Naive thymus-derived CD4-positive, alpha-beta T cell (primary cell): Measurements from ENCODE around the gene PKM. TPM values are rescaled to one million over a fixed set of nuclear protein-coding genes. Genes with fewer than 3 reads are reported as not detected.
A peak's percentile ranks its signal among the peaks of the same experiment; 100 is the strongest.

Experiments used
- ATAC-seq: fragments of 150-1000 bp; cut with Tn5 transposase; 2 replicates; pipeline ENCODE4 v1.10.0; 2021; ENCODE audit warnings: mild to moderate bottlenecking, moderate library complexity
- CTCF ChIA-PET: fragments of 350-600 bp; sonication (Branson Sonifier 250); formaldehyde crosslinking; loops from one replicate; lab custom pipeline; 2021; ENCODE audit warnings: antibody characterized with exemption; lab: Charles Lee
- POLR2A ChIA-PET: fragments of 350-600 bp; sonication (Branson Sonifier 250); formaldehyde crosslinking; loops from one replicate; lab custom pipeline; 2021; ENCODE audit warnings: antibody characterized with exemption, inconsistent platforms; lab: Charles Lee
- DNase-seq, 9 donors: peaks; one replicate each; pipeline versions ENCODE4 v3.0.0 to v3.0.0-alpha.2; 2020 to 2022; ENCODE audit warnings: mixed read lengths in 1 of 9
- H3K27ac ChIP-seq: one replicate; pipeline ENCODE4 v1.7.0; 2013; ENCODE audit warnings: mild to moderate bottlenecking, low read depth, low read length, moderate library complexity
- H3K27me3 ChIP-seq, 2 donors: one replicate each; pipeline ENCODE4 v1.7.0; 2013; ENCODE audit warnings: low read length in 2 of 2, mild to moderate bottlenecking in 2 of 2, moderate library complexity in 2 of 2; ENCODE audit not compliant: control insufficient read depth in 2 of 2, insufficient read depth in 2 of 2
- H3K36me3 ChIP-seq, 3 experiments: 1 replicate in 2 of 3; 2 replicates in 1 of 3; pipeline ENCODE4 v1.7.0; 2013; ENCODE audit warnings: low read length in 3 of 3, mild to moderate bottlenecking in 3 of 3, moderate library complexity in 1 of 3; ENCODE audit not compliant: insufficient read depth in 3 of 3, control insufficient read depth in 2 of 3
- H3K4me1 ChIP-seq, 2 donors: one replicate each; pipeline ENCODE4 v1.7.0; 2013; ENCODE audit warnings: low read length in 2 of 2, mild to moderate bottlenecking in 2 of 2, moderate library complexity in 1 of 2; ENCODE audit not compliant: control insufficient read depth in 2 of 2, insufficient read depth in 2 of 2
- H3K4me3 ChIP-seq: 2 replicates; pipeline ENCODE4 v1.7.0; 2013; ENCODE audit warnings: mild to moderate bottlenecking, low read length
- H3K9me3 ChIP-seq, 3 experiments: 1 replicate in 2 of 3; 2 replicates in 1 of 3; pipeline ENCODE4 v1.7.0; 2013; ENCODE audit warnings: low read length in 3 of 3; ENCODE audit not compliant: control insufficient read depth in 2 of 3
- H3K27ac Mint-ChIP-seq, 9 donors: one replicate each; pipeline ENCODE4 v1.8.0; 2020 to 2022; ENCODE audit warnings: mixed read lengths in 9 of 9, mild to moderate bottlenecking in 8 of 9, moderate library complexity in 5 of 9, inconsistent platforms in 2 of 9
- H3K27me3 Mint-ChIP-seq, 5 donors: one replicate each; pipeline ENCODE4 v1.8.0; 2021 to 2022; ENCODE audit warnings: mixed read lengths in 5 of 5, mild to moderate bottlenecking in 1 of 5
- H3K36me3 Mint-ChIP-seq, 5 donors: one replicate each; pipeline ENCODE4 v1.8.0; 2020 to 2022; ENCODE audit warnings: mixed read lengths in 5 of 5, mild to moderate bottlenecking in 3 of 5, inconsistent platforms in 1 of 5
- H3K4me1 Mint-ChIP-seq, 7 donors: one replicate each; pipeline ENCODE4 v1.8.0; 2020 to 2022; ENCODE audit warnings: mixed read lengths in 7 of 7, mild to moderate bottlenecking in 3 of 7, inconsistent platforms in 1 of 7
- H3K4me3 Mint-ChIP-seq, 10 donors: one replicate each; pipeline ENCODE4 v1.8.0; 2020 to 2022; ENCODE audit warnings: mild to moderate bottlenecking in 10 of 10, mixed read lengths in 10 of 10, moderate library complexity in 6 of 10, inconsistent platforms in 2 of 10
- H3K9me3 Mint-ChIP-seq, 11 donors: one replicate each; pipeline ENCODE4 v1.8.0; 2020 to 2022; ENCODE audit warnings: mixed read lengths in 11 of 11, mild to moderate bottlenecking in 4 of 11, inconsistent platforms in 1 of 11, moderate library complexity in 1 of 11
- intact Hi-C, 2 donors: fragments of 100-400 bp; cut with micrococcal nuclease; formaldehyde crosslinking; loops; one replicate each; pipeline ENCODE4 v1.15.1; 2023
- polyA plus RNA-seq, 2 donors: library from polyadenylated mRNA; unstranded; fragments of 300-500 nt; fragmentation: Illumina TruSeq; gene quantifications; one replicate each; pipeline ENCODE4 v1.2.3, GENCODE V29; 2021
- total RNA-seq, 6 experiments: library from RNA in 5 of 6; stranded (reverse) in 5 of 6; gene quantifications; 1 replicate in 5 of 6; 2 replicates in 1 of 6; pipeline ENCODE4 v1.2.3 and lab custom pipeline; 2021 to 2026

The PKM gene
- total and polyA plus RNA-seq, 7 experiments from 2014 or later: 237 to 1,627 (median 357) TPM

- peak overlapping the region in 3 of 9 donors; percentile 16 to 65 (median 32) for H3K27ac Mint-ChIP-seq
- intact Hi-C loops: no loop called here
- Histone ChIP-seq H3K9me3 (no peaks in the 10 kb centered on the region), H3K27me3 (no peaks in the 10 kb centered on the region), H3K4me3 (no peak overlapping the region), H3K36me3 (peaks cover 33 to 97% (median 41%) of the 10 kb centered on the region in 3 experiments), H3K27ac (no peak overlapping the region), H3K4me1 (no peaks in the 10 kb centered on the region)
- H3K36me3 Mint-ChIP-seq: peaks cover 19 to 64% (median 34%) of the 10 kb centered on the region in 5 donors
- no peaks in the 10 kb centered on the region for H3K27me3 Mint-ChIP-seq
- peaks cover 0 to 40% (median 0%) of the 10 kb centered on the region in 7 donors for H3K4me1 Mint-ChIP-seq
- CTCF ChIA-PET: no interaction called here
- no peak for ATAC-seq
- no peak overlapping the region for H3K4me3 Mint-ChIP-seq
- no peaks in the 10 kb centered on the region for H3K9me3 Mint-ChIP-seq
- POLR2A ChIA-PET: interaction anchor here (0.9 to 1.5 kb wide), 2 partner anchors 20 to 24 kb away, joined by 3 read pairs; no protein-coding TSS in a partner anchor
- DNase-seq: no peak
Observed at GRCh38 chr15:72207558-72208085, 23.4 kb downstream of the PKM start.

- H3K9me3 ChIP-seq: no peaks in the 10 kb centered on the region
- peaks cover 35 to 98% (median 41%) of the 10 kb centered on the region in 3 experiments for H3K36me3 ChIP-seq
- Mint-ChIP-seq H3K27ac (peak overlapping the region in 1 of 9 donors; percentile 81), H3K4me3 (no peak overlapping the region), H3K4me1 (peaks cover 0 to 35% (median 0%) of the 10 kb centered on the region in 7 donors), H3K9me3 (no peaks in the 10 kb centered on the region), H3K36me3 (peaks cover 19 to 61% (median 34%) of the 10 kb centered on the region in 5 donors), H3K27me3 (no peaks in the 10 kb centered on the region)
- ChIA-PET POLR2A (no interaction called here), CTCF (no interaction called here)
- no peak overlapping the region for H3K4me3 ChIP-seq
- DNase-seq: no peak
- intact Hi-C loops: no loop called here
- ATAC-seq: no peak
- no peak overlapping the region for H3K27ac ChIP-seq
- H3K4me1 ChIP-seq: no peaks in the 10 kb centered on the region
- no peaks in the 10 kb centered on the region for H3K27me3 ChIP-seq
Observed at GRCh38 chr15:72206677-72207000, 24.4 kb downstream of the PKM start.

- ChIA-PET CTCF (no interaction called here), POLR2A (no interaction called here)
- intact Hi-C loops: no loop called here
- Histone ChIP-seq H3K4me1 (no peaks in the 10 kb centered on the region), H3K9me3 (no peaks in the 10 kb centered on the region), H3K27ac (peak overlapping the region; percentile 12), H3K36me3 (peaks cover 35 to 98% (median 41%) of the 10 kb centered on the region in 3 experiments), H3K4me3 (no peak overlapping the region), H3K27me3 (no peaks in the 10 kb centered on the region)
- peak overlapping the region in 2 of 9 donors; percentile 19 to 53 for H3K27ac Mint-ChIP-seq
- H3K36me3 Mint-ChIP-seq: peaks cover 19 to 56% (median 34%) of the 10 kb centered on the region in 5 donors
- DNase-seq (no peak), ATAC-seq (no peak)
- no peaks in the 10 kb centered on the region for H3K27me3 Mint-ChIP-seq
- no peak overlapping the region for H3K4me3 Mint-ChIP-seq
- no peaks in the 10 kb centered on the region for H3K9me3 Mint-ChIP-seq
- peaks cover 0 to 29% (median 0%) of the 10 kb centered on the region in 7 donors for H3K4me1 Mint-ChIP-seq
Observed at GRCh38 chr15:72205896-72206676, 24.9 kb downstream of the PKM start.

GRCh38 chr15:72205273-72205672 is 25.7 kb downstream of the PKM start:
- no peaks in the 10 kb centered on the region for H3K27me3 Mint-ChIP-seq
- peaks cover 19 to 56% (median 32%) of the 10 kb centered on the region in 5 donors for H3K36me3 Mint-ChIP-seq
- H3K9me3 Mint-ChIP-seq: no peaks in the 10 kb centered on the region
- Histone ChIP-seq H3K36me3 (peaks cover 37 to 98% (median 39%) of the 10 kb centered on the region in 3 experiments), H3K4me3 (no peak overlapping the region), H3K27me3 (no peaks in the 10 kb centered on the region), H3K27ac (no peak overlapping the region), H3K9me3 (no peaks in the 10 kb centered on the region), H3K4me1 (no peaks in the 10 kb centered on the region)
- intact Hi-C loops: no loop called here
- H3K27ac Mint-ChIP-seq: peak overlapping the region in 1 of 9 donors; percentile 32
- DNase-seq: no peak
- peaks cover 0 to 32% (median 0%) of the 10 kb centered on the region in 7 donors for H3K4me1 Mint-ChIP-seq
- ChIA-PET POLR2A (no interaction called here), CTCF (no interaction called here)
- ATAC-seq: no peak
- no peak overlapping the region for H3K4me3 Mint-ChIP-seq

DNA sequence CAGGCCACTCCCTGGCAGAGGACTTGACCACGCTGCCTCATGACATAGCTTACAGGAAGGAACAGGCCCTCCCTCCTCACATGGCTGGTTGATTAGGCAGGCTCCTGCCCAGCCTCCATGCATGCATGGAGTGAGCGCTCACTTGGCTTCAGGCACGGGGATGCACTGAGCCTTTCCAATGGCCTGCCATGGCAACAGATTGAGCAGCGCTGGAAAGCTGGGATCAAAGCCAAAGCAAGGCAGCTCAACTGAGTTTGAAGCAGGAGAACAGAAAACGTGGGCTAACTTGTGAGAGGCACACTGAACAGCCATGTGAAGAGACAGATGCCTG is 27.5 kb downstream of the PKM start:
- H3K9me3 ChIP-seq: no peaks in the 10 kb centered on the region

GRCh38 chr15:72202801-72203506 is 28.0 kb downstream of the PKM start:
- H3K4me1 Mint-ChIP-seq: peaks cover 2 to 38% (median 3%) of the 10 kb centered on the region in 7 donors
- no peak overlapping the region for H3K4me3 Mint-ChIP-seq
- Histone ChIP-seq H3K4me1 (no peaks in the 10 kb centered on the region), H3K27me3 (no peaks in the 10 kb centered on the region), H3K36me3 (peaks cover 24 to 99% (median 33%) of the 10 kb centered on the region in 3 experiments), H3K4me3 (no peak overlapping the region), H3K27ac (no peak overlapping the region), H3K9me3 (no peaks in the 10 kb centered on the region)
- ChIA-PET CTCF (interaction anchor here (1.0 kb wide), 1 partner anchor 38 kb away, joined by 3 read pairs; no protein-coding TSS in a partner anchor), POLR2A (no interaction called here)
- H3K27me3 Mint-ChIP-seq: peaks cover 2 to 3% (median 2%) of the 10 kb centered on the region in 5 donors
- H3K36me3 Mint-ChIP-seq: peaks cover 18 to 49% (median 27%) of the 10 kb centered on the region in 5 donors
- H3K27ac Mint-ChIP-seq: peak overlapping the region in 4 of 9 donors; percentile 7 to 75 (median 36)
- ATAC-seq: no peak
- H3K9me3 Mint-ChIP-seq: no peaks in the 10 kb centered on the region
- intact Hi-C loops: no loop called here
- no peak for DNase-seq

More for the DNA sequence above, 27.5 kb downstream of the PKM start:
- no peak for DNase-seq
- H3K4me1 Mint-ChIP-seq: peaks cover 0 to 35% (median 0%) of the 10 kb centered on the region in 7 donors
- Histone ChIP-seq H3K4me1 (no peaks in the 10 kb centered on the region), H3K27me3 (no peaks in the 10 kb centered on the region), H3K4me3 (no peak overlapping the region), H3K27ac (no peak overlapping the region), H3K36me3 (peaks cover 28 to 100% (median 35%) of the 10 kb centered on the region in 3 experiments)
- H3K4me3 Mint-ChIP-seq: no peak overlapping the region
- intact Hi-C loops: no loop called here
- ChIA-PET POLR2A (no interaction called here), CTCF (interaction anchor here (1.0 kb wide), 1 partner anchor 37 kb away, joined by 3 read pairs; no protein-coding TSS in a partner anchor)
- H3K9me3 Mint-ChIP-seq: no peaks in the 10 kb centered on the region
- no peaks in the 10 kb centered on the region for H3K27me3 Mint-ChIP-seq
- H3K36me3 Mint-ChIP-seq: peaks cover 17 to 48% (median 27%) of the 10 kb centered on the region in 5 donors
- ATAC-seq: no peak
- peak overlapping the region in 3 of 9 donors; percentile 7 to 75 (median 12) for H3K27ac Mint-ChIP-seq
